Activated gamma-delta T cell treated with anti-CD3 and anti-CD28 coated beads, Interleukin-2, amount 50 U/mL, for 16 hours (primary cell): ENCODE data around the gene PANK4.
"Not testable (repeated sequence)": the region's sequence is repeated elsewhere in the genome, so short reads cannot be mapped to it uniquely, and the experiment has no call there.

Experiments
- DNase-seq: peaks from one replicate; pipeline ENCODE4 v3.0.0-alpha.2; 2020; ENCODE audit warnings: low read depth

Gene PANK4

GRCh38 chr1:2558861-2559260, 32.5 kb upstream of the PANK4 start:
- no peak for DNase-seq

GRCh38 chr1:2558420-2558819, 32.0 kb upstream of the PANK4 start:
- DNase-seq, result no peak

GRCh38 chr1:2557482-2558400, 31.3 kb upstream of the PANK4 start:
- no peak for DNase-seq

- DNase-seq, result no peak
These were observed 30.5 kb upstream of the PANK4 start for GRCh38 chr1:2556678-2557481.

- DNase-seq, result peak; percentile 55
These were observed 29.9 kb upstream of the PANK4 start, which contains the start of gene TNFRSF14 for GRCh38 chr1:2556277-2556677. Gene TNFRSF14 (plus strand): TSS chr1:2556371. CDS start chr1:2556665, 294 bp downstream.

- DNase-seq, result peak; percentile 52
These were observed 29.4 kb upstream of the PANK4 start for GRCh38 chr1:2555634-2556276.

- DNase-seq, result peak; percentile 45
These were observed 28.4 kb upstream of the PANK4 start for GRCh38 chr1:2554621-2555387.

- no peak for DNase-seq
These were observed 27.6 kb upstream of the PANK4 start for GRCh38 chr1:2553871-2554620.

- DNase-seq, result not testable (repeated sequence)
These were observed 26.7 kb upstream of the PANK4 start for GRCh38 chr1:2553076-2553475.

GRCh38 chr1:2552189-2552588, 25.8 kb upstream of the PANK4 start:
- no peak for DNase-seq

- not testable (repeated sequence) for DNase-seq
These were observed 25.1 kb upstream of the PANK4 start for GRCh38 chr1:2551544-2551943.

- not testable (repeated sequence) for DNase-seq
These were observed 24.0 kb upstream of the PANK4 start for GRCh38 chr1:2550309-2550861.

GRCh38 chr1:2549367-2550029, 23.1 kb upstream of the PANK4 start:
- not testable (repeated sequence) for DNase-seq

GRCh38 chr1:2548068-2548589, 21.7 kb upstream of the PANK4 start:
- peak; percentile 72 for DNase-seq

GRCh38 chr1:2547210-2548067, 21.0 kb upstream of the PANK4 start:
- no peak for DNase-seq

- peak; percentile 61 for DNase-seq
These were observed 20.3 kb upstream of the PANK4 start for GRCh38 chr1:2546515-2547209.

- peak; percentile 76 for DNase-seq
These were observed 19.5 kb upstream of the PANK4 start for GRCh38 chr1:2545754-2546514.
